ENCODE results near the gene ANAPC2. TPM values are rescaled to one million over a fixed set of nuclear protein-coding genes. Genes with fewer than 3 reads are reported as not detected.

The ANAPC2 gene
- total and polyA plus RNA-seq, 2 of the 4 experiments (the other 2 are of a cell fraction): 9.3 to 29.5 TPM

GRCh38 chr9:137129456-137130175 is 58.7 kb downstream of the ANAPC2 start (continued):
- TF ChIP-seq RAD21 (IDR thresholded peaks at IDR 0.05; ENCODE audit: low read length): no peak
- TF ChIP-seq NFE2L2 (IDR thresholded peaks at IDR 0.05; ENCODE audit: low read depth, low read length): no peak; the same call in 1 of the 2 replicates
- peak; percentile 9; the same call in 1 of the 2 replicates for TF ChIP-seq MAZ (IDR thresholded peaks at IDR 0.05; ENCODE audit: borderline replicate concordance, low read depth, low read length)

- H3K4me2 ChIP-seq (ENCODE audit: low read depth, low read length): peak overlapping the region; percentile 86
- peak overlapping the region; percentile 77 to 96; a peak in 2 of 4 replicates for H4K8ac ChIP-seq (ENCODE audit: low read depth in 2 of 2, low read length in 2 of 2)
- in situ Hi-C loops (cut with MboI; ENCODE audit: low sequenced_read_pairs) (no loop called here), dilution Hi-C loops (cut with HindIII; ENCODE audit: low sequenced_read_pairs, unreplicated experiment) (no loop called here), intact Hi-C loops (cut with micrococcal nuclease) (no loop called here)
- H3K9me3 ChIP-seq (ENCODE audit: control insufficient read depth, insufficient read depth, low read length): peaks cover 4% of the 10 kb centered on the region; the same call in 1 of the 2 replicates
- peaks cover 8% of the 10 kb centered on the region; the same call in 1 of the 2 replicates for H4K20me1 ChIP-seq (ENCODE audit: insufficient read depth, low read length)
- H3K14ac ChIP-seq (replicated peaks; ENCODE audit: low read depth, low read length): peak overlapping the region; percentile 53; the same call in 1 of the 2 replicates
- peak overlapping the region; percentile 71; the same call in 1 of the 2 replicates for H3K56ac ChIP-seq (ENCODE audit: extremely low read depth, insufficient read depth, low read length)
- peaks cover 16% of the 10 kb centered on the region for H3K9me1 ChIP-seq (ENCODE audit: insufficient read depth, low read length)
- no peak; the same call in 1 of the 2 replicates for ATAC-seq (ENCODE audit: low read depth)
- peak; percentile 25 for DNase-seq
- H3K4ac ChIP-seq (ENCODE audit: low read depth, low read length): peak overlapping the region; percentile 93
- TF ChIP-seq SMC3 (IDR thresholded peaks at IDR 0.05; ENCODE audit: low read depth, low read length) (no peak), MXI1 (IDR thresholded peaks at IDR 0.05; ENCODE audit: borderline replicate concordance, low read depth, low read length) (peak; percentile 19; the same call in 1 of the 2 replicates)
- H3K18ac ChIP-seq (ENCODE audit: low read depth, low read length): no peak overlapping the region
- peak overlapping the region; percentile 96 for H2AK9ac ChIP-seq (replicated peaks; ENCODE audit: low read depth, low read length, poor library complexity)
- peak overlapping the region; percentile 54 for H3K23ac ChIP-seq (ENCODE audit: low read depth, low read length)
- peak overlapping the region; percentile 85; the same call in 1 of the 2 replicates for H4K91ac ChIP-seq (ENCODE audit: insufficient read depth, low read depth, low read length)
- TSS peak; percentile 28 for BruUV-seq (replicated peaks)
- ChIA-PET POLR2A (ENCODE audit: unreplicated experiment) (interaction anchor here (0.7 to 1.3 kb wide), 2 partner anchors 76 to 112 kb away, joined by 3 to 4 read pairs; partner anchors contain the start of gene TUBB4B), CTCF (interaction anchor here (1.0 kb wide), 1 partner anchor 29 kb away, joined by 3 read pairs; no protein-coding TSS in a partner anchor)
- H2BK15ac ChIP-seq (ENCODE audit: low read depth, low read length): no peak overlapping the region
- WGBS, 2 experiments (ENCODE audit: extremely low coverage in 2 of 2, insufficient read length in 1 of 2): 34% methylated on average over 18 of the region's 37 CpGs; no CpG with 5 or more reads in 1 of the 2 experiments
- H3K27me3 ChIP-seq (ENCODE audit: control insufficient read depth, insufficient read depth, low read length): no peaks in the 10 kb centered on the region
- H3K36me3 ChIP-seq (ENCODE audit: control insufficient read depth, insufficient read depth, low read length): no peaks in the 10 kb centered on the region
- H4K5ac ChIP-seq (ENCODE audit: low read depth, low read length): peak overlapping the region; percentile 14; the same call in 1 of the 2 replicates
- H2AFZ ChIP-seq (replicated peaks; ENCODE audit: low read length, poor library complexity): peak overlapping the region; percentile 99
- H2BK20ac ChIP-seq (ENCODE audit: low read depth, low read length): no peak overlapping the region
- H2BK5ac ChIP-seq (ENCODE audit: low read depth, low read length, poor library complexity, severe bottlenecking): no peak overlapping the region
- peak overlapping the region; percentile 74; the same call in 1 of the 2 replicates for H3K27ac ChIP-seq (ENCODE audit: insufficient read depth, low read length)
- H3K4me3 ChIP-seq (ENCODE audit: insufficient read depth, low read depth, low read length): peak overlapping the region; percentile 76
- peak overlapping the region; percentile 90 for H3K9ac ChIP-seq (ENCODE audit: low read depth, low read length)
- peak overlapping the region; percentile 80 for H2AK5ac ChIP-seq (ENCODE audit: low read depth, low read length)
- peaks cover 12% of the 10 kb centered on the region; the same call in 1 of the 2 replicates for H3K4me1 ChIP-seq (ENCODE audit: control insufficient read depth, insufficient read depth, low read length)
- no peak overlapping the region for H2BK120ac ChIP-seq (ENCODE audit: low read depth, low read length)
- H3K79me1 ChIP-seq (ENCODE audit: low read depth in 1 of 2, low read length in 2 of 2): peaks cover 13 to 39% of the 10 kb centered on the region in 2 experiments
Measured at GRCh38 chr9:137128862-137129455, 59.4 kb downstream of the ANAPC2 start.
